ENCODE measurements around the gene KRTAP10-8. TPM values are rescaled to one million over a fixed set of nuclear protein-coding genes. Genes with fewer than 3 reads are reported as not detected.
A peak's percentile ranks its signal among the peaks of the same experiment; 100 is the strongest.

KRTAP10-8 gene
- total RNA-seq, 4 donors from 2014 or later: not detected

GRCh38 chr21:44615466-44615865 lies 3.6 kb downstream of the KRTAP10-8 start:
- DNase-seq (no peak), ATAC-seq (no peak)

GRCh38 chr21:44615911-44616590 lies 4.2 kb downstream of the KRTAP10-8 start:
- DNase-seq (no peak), ATAC-seq (no peak)
- H3K4me3 ChIP-seq: no peak overlapping the region
- H3K36me3 ChIP-seq: no peaks in the 10 kb centered on the region
- H3K4me1 ChIP-seq: no peaks in the 10 kb centered on the region
- TF ChIP-seq CTCF (IDR thresholded peaks at IDR 0.05 in 4 of 5, conservative IDR thresholded peaks at IDR 0.05 in 1 of 5): no peak
- TF ChIP-seq POLR2A (IDR thresholded peaks at IDR 0.05): no peak
- no peaks in the 10 kb centered on the region for H3K9me3 ChIP-seq
- H3K27me3 ChIP-seq: peaks cover 5 to 11% (median 5%) of the 10 kb centered on the region in 3 donors
- no peak overlapping the region for H3K27ac ChIP-seq
- intact Hi-C loops (cut with DNase I; ENCODE audit: low total_unique reads) (no loop called here), in situ Hi-C loops (cut with MboI; ENCODE audit: low sequenced_read_pairs in 4 of 4) (no loop called here)

More at GRCh38 chr21:44615466-44615865, 3.6 kb downstream of the KRTAP10-8 start:
- intact Hi-C loops (cut with DNase I; ENCODE audit: low total_unique reads) (no loop called here), in situ Hi-C loops (cut with MboI; ENCODE audit: low sequenced_read_pairs in 4 of 4) (no loop called here)
- Histone ChIP-seq H3K27ac (no peak overlapping the region), H3K4me3 (no peak overlapping the region), H3K4me1 (no peaks in the 10 kb centered on the region), H3K9me3 (no peaks in the 10 kb centered on the region), H3K36me3 (no peaks in the 10 kb centered on the region), H3K27me3 (peaks cover 5 to 11% (median 5%) of the 10 kb centered on the region in 3 donors)
- TF ChIP-seq POLR2A (IDR thresholded peaks at IDR 0.05): no peak
- TF ChIP-seq CTCF (IDR thresholded peaks at IDR 0.05 in 4 of 5, conservative IDR thresholded peaks at IDR 0.05 in 1 of 5): no peak

DNA sequence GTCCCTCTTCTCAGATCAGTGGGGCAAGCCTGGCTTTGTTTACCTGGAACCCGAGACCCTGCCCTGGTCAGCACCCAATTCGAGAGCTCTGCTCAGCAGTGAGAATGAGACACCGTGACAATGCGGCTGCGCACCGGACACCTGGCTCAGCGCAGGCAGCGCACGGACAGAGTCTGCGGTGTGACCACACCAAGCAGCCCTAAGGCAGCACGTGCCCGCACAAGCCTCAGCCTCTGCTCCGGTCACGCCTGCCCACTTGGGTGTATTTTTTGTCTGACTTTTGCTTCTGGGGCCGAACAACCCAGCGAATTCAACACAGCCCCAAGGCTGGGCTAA lies 4.7 kb downstream of the KRTAP10-8 start:
- Histone ChIP-seq H3K4me1 (no peaks in the 10 kb centered on the region), H3K9me3 (no peaks in the 10 kb centered on the region), H3K4me3 (no peak overlapping the region), H3K36me3 (no peaks in the 10 kb centered on the region), H3K27ac (no peak overlapping the region), H3K27me3 (peaks cover 5 to 11% (median 5%) of the 10 kb centered on the region in 3 donors)
- no peak for DNase-seq
- intact Hi-C loops (cut with DNase I; ENCODE audit: low total_unique reads) (no loop called here), in situ Hi-C loops (cut with MboI; ENCODE audit: low sequenced_read_pairs in 4 of 4) (no loop called here)
- no peak for ATAC-seq
- TF ChIP-seq POLR2A (IDR thresholded peaks at IDR 0.05): no peak

GRCh38 chr21:44617071-44617501 lies 5.2 kb downstream of the KRTAP10-8 start:
- Histone ChIP-seq H3K36me3 (no peaks in the 10 kb centered on the region), H3K27ac (no peak overlapping the region), H3K9me3 (no peaks in the 10 kb centered on the region), H3K4me3 (no peak overlapping the region), H3K27me3 (peaks cover 4 to 11% (median 5%) of the 10 kb centered on the region in 3 donors), H3K4me1 (no peaks in the 10 kb centered on the region)
- intact Hi-C loops (cut with DNase I; ENCODE audit: low total_unique reads): no loop called here
- ATAC-seq (no peak), DNase-seq (no peak)
- TF ChIP-seq POLR2A (IDR thresholded peaks at IDR 0.05): no peak
- no peak for TF ChIP-seq CTCF (IDR thresholded peaks at IDR 0.05 in 4 of 5, conservative IDR thresholded peaks at IDR 0.05 in 1 of 5)
- in situ Hi-C loops (cut with MboI; ENCODE audit: low sequenced_read_pairs in 4 of 4): no loop called here

GRCh38 chr21:44618504-44618903 lies 6.6 kb downstream of the KRTAP10-8 start:
- TF ChIP-seq CTCF (IDR thresholded peaks at IDR 0.05 in 4 of 5, conservative IDR thresholded peaks at IDR 0.05 in 1 of 5) (no peak), POLR2A (IDR thresholded peaks at IDR 0.05) (no peak)
- H3K27me3 ChIP-seq: peaks cover 2 to 5% (median 2%) of the 10 kb centered on the region in 3 donors
- H3K4me1 ChIP-seq: no peaks in the 10 kb centered on the region
- H3K4me3 ChIP-seq: no peak overlapping the region
- ATAC-seq (no peak), DNase-seq (peak in 1 of 2 donors; percentile 31)
- H3K27ac ChIP-seq: no peak overlapping the region
- intact Hi-C loops (cut with DNase I; ENCODE audit: low total_unique reads): no loop called here
- no peaks in the 10 kb centered on the region for H3K36me3 ChIP-seq
- in situ Hi-C loops (cut with MboI; ENCODE audit: low sequenced_read_pairs in 4 of 4): no loop called here
- H3K9me3 ChIP-seq: no peaks in the 10 kb centered on the region

Data from gastrocnemius medialis (tissue), 4 donors.